ENCODE results near the gene C6orf15.
"Not testable (repeated sequence)": the region's sequence is repeated elsewhere in the genome, so short reads cannot be mapped to it uniquely, and the experiment has no call there.

Gene C6orf15

GRCh38 chr6:31098449-31098938 lies 13.9 kb downstream of the C6orf15 start:
- DNase-seq = no peak

DNA sequence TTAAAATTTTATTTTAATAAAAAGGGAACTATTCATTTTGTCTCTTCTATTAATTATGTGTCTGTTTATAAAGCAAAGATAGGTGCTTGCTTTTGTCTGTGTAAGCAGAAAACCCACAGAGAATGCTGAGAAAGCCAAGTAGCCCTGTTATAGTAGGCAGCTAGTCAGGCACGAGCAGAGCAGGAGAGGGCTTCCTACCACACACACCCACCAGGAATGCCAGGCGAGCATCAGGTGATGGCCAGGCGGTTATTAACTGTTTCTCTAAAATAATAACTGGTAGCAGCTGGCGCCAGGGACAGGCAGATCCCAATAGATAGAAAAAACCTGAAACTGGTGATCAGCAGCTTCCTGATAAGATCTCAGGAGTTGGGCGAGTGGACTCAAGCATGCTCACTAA lies 15.7 kb downstream of the C6orf15 start:
- DNase-seq = no peak

- no peak for DNase-seq
Observed at GRCh38 chr6:31096215-31096614, 16.2 kb downstream of the C6orf15 start.

DNA sequence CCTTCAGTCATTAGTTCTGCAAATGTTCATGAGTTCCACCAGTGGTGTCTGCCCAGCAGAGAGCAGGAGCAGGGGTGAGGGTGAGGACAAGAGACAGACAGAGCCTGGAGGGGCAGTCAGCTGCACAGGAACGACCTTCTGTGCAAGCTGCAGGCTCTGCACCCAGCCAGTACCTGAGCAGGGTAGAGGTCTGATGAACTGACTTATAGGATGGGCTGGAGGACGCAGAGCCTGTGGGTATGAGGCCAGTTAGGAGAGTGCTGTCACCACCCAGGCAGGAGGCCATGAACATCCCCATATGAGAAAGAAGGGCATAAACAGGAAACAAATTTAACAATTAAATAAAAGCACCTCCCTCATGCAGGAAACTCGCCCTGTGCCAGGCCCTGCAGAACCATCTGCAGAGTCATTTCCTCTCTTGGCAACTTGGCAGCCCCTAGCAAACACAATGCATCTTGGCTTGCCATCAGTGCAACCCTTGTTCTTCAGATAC lies 17.9 kb downstream of the C6orf15 start:
- no peak for DNase-seq

GRCh38 chr6:31092769-31093505 lies 19.4 kb downstream of the C6orf15 start:
- no peak for DNase-seq

- no peak for DNase-seq
Observed at GRCh38 chr6:31092238-31092637, 20.1 kb downstream of the C6orf15 start.

GRCh38 chr6:31091680-31092079 lies 20.7 kb downstream of the C6orf15 start:
- DNase-seq = no peak

DNA sequence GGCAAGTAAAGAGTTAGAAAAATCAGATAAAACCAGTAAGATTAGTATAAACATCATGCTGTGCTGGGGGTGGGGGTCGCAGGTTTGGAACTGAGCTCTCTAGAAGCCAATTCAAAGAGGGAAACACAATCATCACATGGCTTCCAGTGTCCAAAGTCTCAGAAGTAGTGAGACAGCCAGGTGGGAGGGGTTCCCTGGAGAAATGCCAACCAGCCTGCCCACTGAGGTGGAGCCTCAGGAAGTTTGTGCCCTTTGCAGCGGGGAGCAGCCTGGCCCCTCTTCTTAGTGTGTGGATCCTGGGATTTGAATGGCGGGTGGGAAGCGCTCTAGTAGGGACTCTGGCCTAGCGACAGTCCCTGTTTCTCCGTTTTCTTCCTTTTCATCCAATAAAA lies 21.4 kb downstream of the C6orf15 start:
- DNase-seq = no peak

DNA sequence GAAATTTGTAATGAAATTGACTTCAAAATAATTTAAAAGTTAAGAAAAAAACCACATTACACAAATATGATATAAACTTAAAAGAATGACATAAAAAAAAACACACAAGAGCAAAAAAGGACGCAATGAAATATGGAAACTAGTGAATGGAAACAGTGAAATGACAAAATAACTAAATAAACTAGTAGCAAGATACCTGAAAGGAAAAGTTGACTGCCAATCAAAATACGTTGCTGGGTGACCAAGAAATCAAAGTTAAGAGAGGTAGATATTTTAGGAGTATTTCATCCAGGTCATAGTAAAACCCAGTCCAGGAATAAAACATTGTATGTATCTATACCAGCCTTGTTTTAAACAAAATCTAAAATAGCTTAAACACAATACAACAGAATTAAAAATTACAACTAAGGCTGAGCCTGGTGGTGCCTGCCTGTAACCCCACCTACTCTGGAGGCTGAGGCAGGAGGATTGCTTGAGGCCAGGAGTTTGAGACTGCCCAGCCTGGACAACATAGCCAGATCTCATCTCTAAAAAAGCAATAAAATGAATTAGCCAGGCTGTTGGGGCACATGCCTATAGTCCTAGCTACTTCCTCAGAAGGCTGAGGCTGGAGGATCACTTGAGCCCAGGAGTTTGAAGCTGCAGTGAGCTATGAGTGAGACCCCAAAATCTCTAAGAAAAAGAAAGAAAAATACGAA lies 22.0 kb downstream of the C6orf15 start:
- DNase-seq = no peak

DNA sequence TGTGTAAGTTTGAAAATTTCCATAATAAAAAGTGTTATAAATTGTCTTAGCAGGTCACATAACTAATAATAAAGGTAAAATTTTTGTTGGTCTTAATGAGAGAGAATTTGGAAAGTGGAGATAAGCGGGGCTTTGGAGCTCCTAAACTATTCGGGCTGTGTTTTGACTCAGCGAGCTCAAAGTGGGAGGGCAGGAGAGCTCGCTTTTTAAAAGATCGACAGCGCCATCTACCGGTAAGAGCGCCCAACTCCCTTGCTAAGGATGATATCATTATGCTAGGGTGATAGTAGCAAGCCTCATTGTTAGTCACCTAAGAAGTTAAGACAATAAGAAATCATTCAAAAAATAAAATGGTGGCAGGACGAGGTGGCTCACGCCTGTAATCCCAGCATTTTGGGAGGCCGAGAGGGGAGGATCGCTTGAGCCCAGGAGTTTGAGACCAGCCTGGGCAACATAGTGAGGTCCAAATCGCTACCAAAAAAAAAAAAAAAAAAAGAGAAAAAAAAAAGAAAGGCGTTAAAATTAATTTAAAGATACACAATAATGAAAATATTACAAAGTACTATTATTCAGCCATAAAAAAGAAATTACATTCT lies 24.8 kb downstream of the C6orf15 start:
- peak; percentile 65 to 74 for DNase-seq

- DNase-seq = no peak
Observed at GRCh38 chr6:31086788-31087440, 25.5 kb downstream of the C6orf15 start.

DNA sequence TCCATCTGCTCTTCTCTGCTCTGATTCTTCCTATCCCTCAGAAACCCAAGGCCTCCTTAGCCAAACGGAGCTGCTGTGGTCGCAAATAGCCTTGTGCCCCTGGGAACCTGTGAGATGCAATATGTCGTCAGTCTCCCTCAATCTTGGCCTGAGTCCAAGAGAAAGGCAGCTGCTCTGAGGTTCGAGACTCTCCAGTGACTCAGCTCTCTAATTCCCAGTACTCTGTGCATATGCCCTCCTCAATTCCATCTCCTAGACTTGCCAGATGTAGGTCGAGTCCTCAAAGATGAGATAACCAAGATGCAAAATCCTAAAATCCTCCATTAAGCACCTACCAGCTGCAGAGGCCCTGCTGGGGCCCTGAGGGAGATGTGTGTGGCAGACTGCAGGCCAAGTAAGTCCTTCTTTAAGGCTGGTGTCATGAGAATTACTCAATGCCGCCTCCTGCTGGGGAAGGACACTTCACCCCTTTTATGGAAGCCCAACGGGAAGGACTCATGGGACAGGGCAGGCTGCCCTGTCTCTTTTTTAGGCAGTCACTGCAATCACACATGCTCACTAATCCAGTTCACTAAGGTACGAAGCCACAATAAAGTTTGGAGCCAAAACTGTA lies 28.5 kb downstream of the C6orf15 start:
- peak; percentile 31 to 51 for DNase-seq

DNA sequence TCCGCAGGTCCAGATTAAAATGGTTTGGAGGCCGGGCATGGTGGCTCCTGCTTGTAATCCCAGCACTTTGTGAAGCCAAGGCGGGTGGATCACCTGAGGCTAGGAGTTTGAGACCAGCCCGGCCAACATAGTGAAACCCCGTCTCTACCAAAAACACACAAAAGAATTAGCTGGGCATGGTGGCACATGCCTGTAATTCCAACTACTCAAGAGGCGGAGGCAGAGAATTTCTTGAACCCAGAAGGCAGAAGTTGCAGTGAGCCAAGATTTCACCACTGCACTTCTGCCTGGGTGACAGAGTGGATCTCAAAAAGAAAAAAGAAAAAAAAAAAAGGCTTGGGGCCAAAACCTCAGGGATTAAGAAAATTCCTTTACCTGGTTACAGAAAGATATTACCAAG lies 30.5 kb downstream of the C6orf15 start:
- DNase-seq = no peak

GRCh38 chr6:31079656-31080261 lies 32.6 kb downstream of the C6orf15 start:
- DNase-seq = peak; percentile 49 to 69

DNA sequence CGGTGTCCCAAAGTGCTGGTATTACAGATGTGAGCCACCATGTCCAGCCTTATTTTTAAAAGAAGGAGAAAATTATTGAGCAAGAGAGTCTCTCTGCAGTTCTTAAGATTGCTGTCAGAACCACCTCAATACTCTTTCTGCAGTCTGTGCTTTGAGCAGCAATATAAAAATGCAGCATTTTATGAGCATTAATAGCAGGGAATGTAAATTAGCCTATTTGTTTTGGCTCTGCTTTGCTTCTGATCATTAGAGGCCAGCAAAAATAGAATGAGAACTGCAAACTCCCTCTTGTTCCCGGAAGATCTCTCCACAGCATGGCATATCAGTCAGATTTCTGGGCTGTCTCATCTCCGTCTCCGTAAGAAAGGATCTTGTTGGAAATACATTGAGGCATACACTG lies 35.8 kb downstream of the C6orf15 start:
- no peak for DNase-seq

DNA sequence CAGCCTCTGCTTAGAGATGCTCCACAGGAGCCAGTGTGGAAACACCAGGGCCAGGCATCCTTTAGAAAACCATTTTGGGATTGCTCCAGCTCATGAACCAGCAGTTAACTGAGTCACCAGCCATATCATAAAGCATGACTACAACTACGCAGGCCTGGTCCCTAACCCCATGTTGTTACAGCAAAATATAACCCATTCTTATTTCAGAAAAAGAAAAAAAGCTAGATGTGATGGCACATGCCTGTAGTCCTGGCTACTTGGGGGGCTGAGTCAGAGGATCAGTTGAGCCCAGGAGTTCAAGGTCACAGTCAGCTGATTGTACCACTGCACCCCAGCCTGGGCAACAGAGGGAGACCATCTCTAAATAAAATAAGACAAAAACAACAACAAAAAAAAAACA lies 36.8 kb downstream of the C6orf15 start:
- DNase-seq = no peak

DNA sequence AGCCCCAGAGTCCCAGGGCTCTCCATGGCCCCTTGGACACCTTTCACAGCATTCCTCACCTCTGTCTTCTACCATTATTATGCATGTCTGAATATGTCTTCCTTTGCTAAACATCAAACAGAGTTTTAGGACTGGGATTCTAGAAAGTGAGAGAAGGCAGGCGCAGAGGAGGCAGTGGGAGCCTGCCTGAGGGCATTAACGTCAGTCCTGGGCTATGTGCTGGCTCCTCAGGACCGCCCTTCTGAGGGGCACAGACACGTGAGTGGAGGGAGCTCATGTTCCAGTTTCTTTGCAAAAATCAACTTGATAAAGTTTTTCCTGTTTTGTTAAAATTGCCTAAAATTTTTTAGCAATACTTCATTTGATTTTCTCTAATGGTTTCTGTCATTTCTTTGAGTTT lies 38.0 kb downstream of the C6orf15 start:
- DNase-seq = no peak

- peak in 1 of 2 experiments; percentile 30 for DNase-seq
Observed at GRCh38 chr6:31070711-31071197, 41.6 kb downstream of the C6orf15 start.

DNA sequence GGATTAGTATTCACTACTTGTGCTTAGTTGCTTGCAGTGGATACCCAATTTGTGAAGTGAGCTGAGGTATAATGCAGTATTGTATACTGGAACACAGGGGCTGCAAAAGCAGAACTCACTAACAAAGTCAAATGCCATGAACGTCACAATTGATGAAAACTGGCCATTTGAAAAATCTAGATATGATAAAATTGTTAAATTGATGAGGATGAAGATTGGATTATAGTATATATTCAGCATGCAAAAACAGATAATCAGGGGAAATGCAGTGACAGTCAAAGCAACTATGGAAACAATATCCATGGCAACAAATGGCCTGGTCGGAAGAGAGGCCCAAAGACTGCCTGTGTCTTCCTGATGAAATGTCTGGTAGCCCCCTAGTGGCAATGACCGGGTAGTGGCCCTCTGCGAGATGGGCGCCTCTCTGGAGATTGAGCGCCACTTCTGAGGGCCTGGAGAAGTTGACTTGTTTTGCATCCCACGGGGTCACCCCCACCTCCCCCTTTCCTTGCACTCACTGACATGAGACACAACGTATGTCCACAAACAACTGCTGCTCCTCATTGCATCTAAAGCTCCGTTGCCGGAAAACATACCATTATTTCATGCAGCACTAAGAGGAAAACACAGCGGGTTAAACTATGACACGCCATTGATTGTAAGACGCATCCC lies 43.6 kb downstream of the C6orf15 start:
- DNase-seq = peak; percentile 63 to 65

- DNase-seq = not testable (repeated sequence)
Observed at GRCh38 chr6:31067891-31068668, 44.3 kb downstream of the C6orf15 start.

GRCh38 chr6:31067028-31067427 lies 45.3 kb downstream of the C6orf15 start:
- DNase-seq = not testable (repeated sequence)
